A673 (cell line): Measurements from ENCODE around the gene GRIK1.

ENCODE experiments used
- EZH2 ChIP-seq: fragments of 200-600 bp; sonication (generic); IDR thresholded peaks from 2 replicates; pipeline ENCODE4 v1.6.1; 2017; ENCODE audit warnings: borderline replicate concordance, low read depth, mild to moderate bottlenecking, mixed read lengths, antibody characterized with exemption, low read length; ENCODE audit not compliant: poor library complexity, severe bottlenecking
- TF ChIP-seq, protein P1 (sequence below): fragments of 300-800, 200-600 bp; sonication (generic); conservative IDR thresholded peaks from 2 replicates; pipeline ENCODE4 v1.5.1; 2017; ENCODE audit warnings: low read depth, mild to moderate bottlenecking, antibody characterized with exemption, low read length, moderate library complexity, mixed read lengths

DNA sequence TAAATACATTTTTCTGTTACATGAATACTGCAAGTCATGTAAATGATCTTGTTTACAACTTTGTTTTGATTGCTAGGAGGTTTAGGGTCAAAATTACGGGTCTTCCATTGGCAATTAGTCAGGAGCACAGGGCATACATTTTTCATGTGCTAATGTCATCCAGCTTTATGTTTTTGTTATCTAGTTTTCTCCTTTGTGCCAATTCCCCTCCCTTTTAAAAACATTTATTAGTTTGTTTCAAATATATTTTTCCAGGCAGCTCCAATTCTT is 280.9 kb downstream of the GRIK1 start:
- no peak for TF ChIP-seq EZH2
- TF ChIP-seq, protein P1, sequence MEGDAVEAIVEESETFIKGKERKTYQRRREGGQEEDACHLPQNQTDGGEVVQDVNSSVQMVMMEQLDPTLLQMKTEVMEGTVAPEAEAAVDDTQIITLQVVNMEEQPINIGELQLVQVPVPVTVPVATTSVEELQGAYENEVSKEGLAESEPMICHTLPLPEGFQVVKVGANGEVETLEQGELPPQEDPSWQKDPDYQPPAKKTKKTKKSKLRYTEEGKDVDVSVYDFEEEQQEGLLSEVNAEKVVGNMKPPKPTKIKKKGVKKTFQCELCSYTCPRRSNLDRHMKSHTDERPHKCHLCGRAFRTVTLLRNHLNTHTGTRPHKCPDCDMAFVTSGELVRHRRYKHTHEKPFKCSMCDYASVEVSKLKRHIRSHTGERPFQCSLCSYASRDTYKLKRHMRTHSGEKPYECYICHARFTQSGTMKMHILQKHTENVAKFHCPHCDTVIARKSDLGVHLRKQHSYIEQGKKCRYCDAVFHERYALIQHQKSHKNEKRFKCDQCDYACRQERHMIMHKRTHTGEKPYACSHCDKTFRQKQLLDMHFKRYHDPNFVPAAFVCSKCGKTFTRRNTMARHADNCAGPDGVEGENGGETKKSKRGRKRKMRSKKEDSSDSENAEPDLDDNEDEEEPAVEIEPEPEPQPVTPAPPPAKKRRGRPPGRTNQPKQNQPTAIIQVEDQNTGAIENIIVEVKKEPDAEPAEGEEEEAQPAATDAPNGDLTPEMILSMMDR, result no peak
